HepG2 (cell line): ENCODE results near the gene AHR.

Source experiments
- DMAP1 ChIP-seq: IDR thresholded peaks from 2 replicates; pipeline ENCODE4 v1.6.1; 2016
- EZH2 ChIP-seq: conservative IDR thresholded peaks from 2 replicates; pipeline ENCODE4 v1.6.1; 2012; ENCODE audit warnings: mild to moderate bottlenecking, low read depth, low read length, moderate library complexity
- FOXC1 ChIP-seq: sonication (generic); formaldehyde crosslinking; IDR thresholded peaks from 2 replicates; pipeline ENCODE4 v1.8.0; 2022; ENCODE audit warnings: mild to moderate bottlenecking, missing genetic modification reagents, borderline replicate concordance
- ZNF329 ChIP-seq: sonication (generic); formaldehyde crosslinking; IDR thresholded peaks from 2 replicates; pipeline ENCODE4 v1.9.0; 2021; ENCODE audit warnings: low read depth, mild to moderate bottlenecking, missing genetic modification reagents
- ZNF768 ChIP-seq: sonication (generic); formaldehyde crosslinking; IDR thresholded peaks from 2 replicates; pipeline ENCODE4 v1.4.0; 2020; ENCODE audit warnings: missing genetic modification reagents
- TF ChIP-seq, protein P1 (sequence below): sonication (generic); formaldehyde crosslinking; IDR thresholded peaks from 2 replicates; pipeline ENCODE4 v1.5.1; 2020; ENCODE audit warnings: missing genetic modification reagents, mild to moderate bottlenecking, borderline replicate concordance

GRCh38 chr7:17362439-17363105 lies 64.1 kb downstream of the AHR start:
- TF ChIP-seq DMAP1 (CRISPR knock-in tag) = no peak
- TF ChIP-seq FOXC1 (CRISPR knock-in tag) = no peak
- TF ChIP-seq ZNF329 = no peak
- TF ChIP-seq EZH2 = no peak
- TF ChIP-seq, protein P1, sequence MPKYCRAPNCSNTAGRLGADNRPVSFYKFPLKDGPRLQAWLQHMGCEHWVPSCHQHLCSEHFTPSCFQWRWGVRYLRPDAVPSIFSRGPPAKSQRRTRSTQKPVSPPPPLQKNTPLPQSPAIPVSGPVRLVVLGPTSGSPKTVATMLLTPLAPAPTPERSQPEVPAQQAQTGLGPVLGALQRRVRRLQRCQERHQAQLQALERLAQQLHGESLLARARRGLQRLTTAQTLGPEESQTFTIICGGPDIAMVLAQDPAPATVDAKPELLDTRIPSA (CRISPR knock-in tag) = no peak
- TF ChIP-seq ZNF768 (CRISPR knock-in tag) = no peak
